Measurements from ENCODE around the gene CTDP1. TPM values are rescaled to one million over a fixed set of nuclear protein-coding genes. Genes with fewer than 3 reads are reported as not detected.

CTDP1 gene
- total RNA-seq, 1 donor from 2014 or later, result 10.2 TPM

GRCh38 chr18:79678665-79679551 is 695 bp upstream of the CTDP1 start:
- ATAC-seq, result peak; percentile 97
- intact Hi-C loops (cut with micrococcal nuclease), result no loop called here
- DNase-seq, result peak; percentile 99

GRCh38 chr18:79680100-79680879 is 687 bp downstream of the CTDP1 start:
- intact Hi-C loops (cut with micrococcal nuclease), result no loop called here
- no peak for ATAC-seq
- no peak for DNase-seq

- intact Hi-C loops (cut with micrococcal nuclease), result no loop called here
- no peak for ATAC-seq
- DNase-seq, result no peak
Measured at GRCh38 chr18:79680891-79681339, 1.3 kb downstream of the CTDP1 start.

GRCh38 chr18:79681484-79682387 is 2.1 kb downstream of the CTDP1 start:
- ATAC-seq (no peak), DNase-seq (no peak)
- intact Hi-C loops (cut with micrococcal nuclease), result no loop called here

GRCh38 chr18:79682481-79682880 is 2.9 kb downstream of the CTDP1 start:
- intact Hi-C loops (cut with micrococcal nuclease), result no loop called here
- ATAC-seq (no peak), DNase-seq (no peak)

GRCh38 chr18:79682894-79683625 is 3.5 kb downstream of the CTDP1 start:
- no peak for DNase-seq
- ATAC-seq, result no peak
- intact Hi-C loops (cut with micrococcal nuclease), result no loop called here

- intact Hi-C loops (cut with micrococcal nuclease), result no loop called here
- DNase-seq, result no peak
- no peak for ATAC-seq
Measured at GRCh38 chr18:79683626-79684282, 4.2 kb downstream of the CTDP1 start.

- DNase-seq (no peak), ATAC-seq (peak; percentile 36)
- intact Hi-C loops (cut with micrococcal nuclease), result no loop called here
Measured at GRCh38 chr18:79684283-79684631, 4.7 kb downstream of the CTDP1 start.

- intact Hi-C loops (cut with micrococcal nuclease), result no loop called here
- no peak for DNase-seq
- peak; percentile 46 for ATAC-seq
Measured at GRCh38 chr18:79684787-79685186, 5.2 kb downstream of the CTDP1 start.

GRCh38 chr18:79685281-79685680 is 5.7 kb downstream of the CTDP1 start:
- intact Hi-C loops (cut with micrococcal nuclease), result no loop called here
- DNase-seq, result no peak
- no peak for ATAC-seq

GRCh38 chr18:79685971-79686370 is 6.4 kb downstream of the CTDP1 start:
- ATAC-seq (no peak), DNase-seq (no peak)
- intact Hi-C loops (cut with micrococcal nuclease), result no loop called here

- no peak for ATAC-seq
- DNase-seq, result no peak
- intact Hi-C loops (cut with micrococcal nuclease), result no loop called here
Measured at GRCh38 chr18:79687806-79688205, 8.2 kb downstream of the CTDP1 start.

- DNase-seq (no peak), ATAC-seq (no peak)
- intact Hi-C loops (cut with micrococcal nuclease), result no loop called here
Measured at GRCh38 chr18:79690071-79690470, 10.5 kb downstream of the CTDP1 start.

GRCh38 chr18:79690586-79691482 is 11.2 kb downstream of the CTDP1 start:
- intact Hi-C loops (cut with micrococcal nuclease), result no loop called here

GRCh38 chr18:79692056-79692455 is 12.5 kb downstream of the CTDP1 start:
- ATAC-seq (no peak), DNase-seq (no peak)
- intact Hi-C loops (cut with micrococcal nuclease), result no loop called here

More at GRCh38 chr18:79690586-79691482, 11.2 kb downstream of the CTDP1 start:
- ATAC-seq, result no peak
- DNase-seq, result no peak

- intact Hi-C loops (cut with micrococcal nuclease), result no loop called here
- ATAC-seq (no peak), DNase-seq (no peak)
Measured at GRCh38 chr18:79692886-79693285, 13.3 kb downstream of the CTDP1 start.

GRCh38 chr18:79693561-79694205 is 14.1 kb downstream of the CTDP1 start:
- intact Hi-C loops (cut with micrococcal nuclease), result no loop called here
- ATAC-seq, result peak; percentile 79
- DNase-seq, result peak; percentile 54
